Renal cortex interstitium (tissue), 11 donors: ENCODE data around the gene GPC6. TPM values are rescaled to one million over a fixed set of nuclear protein-coding genes. Genes with fewer than 3 reads are reported as not detected.

Experiments used
- DNase-seq, 11 donors: peaks; one replicate each; pipeline ENCODE4 v3.0.0-alpha.2; 2013; ENCODE audit warnings: low read depth in 9 of 11, low spot score in 4 of 11; ENCODE audit errors: extremely low read depth in 1 of 11
- polyA plus RNA-seq, 3 donors: library from polyadenylated mRNA; unstranded; fragments of 120-200 nt; gene quantifications; one replicate each; pipeline ENCODE4 v1.2.1, GENCODE V29; 2013; ENCODE audit not compliant: insufficient read length in 3 of 3

GPC6 gene
- polyA plus RNA-seq, 3 donors = 54.1 to 67.2 (median 57.5) TPM

DNA sequence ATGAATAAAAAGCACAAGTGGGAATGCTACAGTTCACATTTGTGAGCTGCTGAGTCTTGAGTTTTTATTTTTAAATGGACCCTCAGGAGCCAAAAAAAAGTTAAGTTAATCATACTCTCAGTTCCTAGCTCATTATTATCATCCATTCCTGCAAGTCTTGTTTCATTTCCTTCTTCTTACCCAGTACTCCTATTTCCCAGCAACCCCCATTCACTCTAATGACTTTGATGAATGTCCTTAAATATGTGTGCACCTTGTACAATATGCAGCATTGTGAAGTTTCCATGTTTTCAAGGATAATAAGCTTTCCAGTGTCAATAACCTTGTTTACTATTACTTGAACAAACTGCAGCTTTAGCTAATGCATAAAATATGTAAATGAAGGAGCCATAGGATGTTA, 886.6 kb downstream of the GPC6 start:
- no peak for DNase-seq

DNA sequence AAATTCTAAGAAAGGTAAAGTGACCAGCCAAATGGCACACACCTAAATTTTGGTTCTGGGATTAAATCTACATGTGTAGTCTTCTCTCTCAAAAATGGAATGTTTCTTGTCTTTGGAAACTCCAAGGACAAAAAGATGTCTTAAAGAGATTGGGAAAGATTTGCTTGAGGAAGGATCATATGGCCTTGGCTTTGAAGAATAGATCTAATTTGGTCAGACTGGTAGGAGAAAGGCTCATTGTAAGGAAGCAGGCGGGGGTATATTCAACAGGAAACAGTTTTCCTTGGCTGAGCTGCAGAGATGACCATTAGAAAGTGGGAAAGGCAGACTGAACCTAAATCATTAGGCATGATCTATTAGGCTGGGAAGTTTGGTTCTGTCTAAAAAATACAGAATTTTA, 887.6 kb downstream of the GPC6 start:
- no peak for DNase-seq

DNA sequence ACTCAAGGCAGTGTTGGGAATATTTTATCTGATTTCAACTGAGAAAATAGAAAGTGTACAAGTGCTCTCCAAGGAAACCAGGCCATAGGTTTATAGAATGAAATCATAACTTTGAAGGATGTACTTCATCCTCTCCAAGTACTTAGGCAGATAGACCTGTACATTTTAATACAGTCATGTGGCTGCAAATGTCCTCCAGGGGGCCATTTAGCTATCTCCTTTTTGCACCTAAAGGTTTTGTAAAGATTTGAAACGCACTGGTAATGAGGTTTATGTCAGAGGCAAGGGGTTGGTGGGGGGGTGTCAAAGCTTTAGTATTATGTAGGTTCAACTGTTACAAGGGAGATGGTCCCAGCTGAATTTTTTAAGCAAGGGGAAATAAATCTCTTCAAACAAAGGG, 888.4 kb downstream of the GPC6 start:
- no peak for DNase-seq

DNA sequence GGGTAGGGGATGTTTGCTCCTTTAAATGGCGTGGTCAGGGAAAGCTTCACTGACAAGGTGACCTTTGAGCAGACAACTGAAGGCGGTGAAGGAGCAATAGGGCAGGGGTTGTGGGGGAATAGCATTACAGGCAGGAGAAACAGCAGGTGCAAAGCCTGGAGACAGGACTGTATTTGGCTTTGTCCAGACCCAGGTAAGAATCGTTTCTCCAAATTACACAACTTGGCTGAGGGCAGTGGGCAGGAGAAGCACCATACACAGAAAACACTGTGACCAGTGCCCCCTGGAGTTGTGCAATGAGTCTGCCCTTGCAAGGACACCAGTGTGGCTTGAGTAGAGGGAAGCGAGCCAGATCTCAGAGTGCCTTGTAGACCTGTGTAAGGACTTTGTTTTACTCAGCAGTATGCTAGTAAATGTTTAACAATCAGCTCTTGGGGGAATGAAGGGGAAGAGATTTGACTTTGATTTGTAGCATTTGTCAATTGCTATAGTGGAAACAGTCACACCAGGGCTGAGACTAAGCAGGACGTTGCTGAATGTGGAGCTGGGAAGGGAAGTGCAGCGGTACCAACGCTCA, 892.8 kb downstream of the GPC6 start:
- peak in 4 of 11 donors; percentile 15 to 62 (median 24) for DNase-seq

DNA sequence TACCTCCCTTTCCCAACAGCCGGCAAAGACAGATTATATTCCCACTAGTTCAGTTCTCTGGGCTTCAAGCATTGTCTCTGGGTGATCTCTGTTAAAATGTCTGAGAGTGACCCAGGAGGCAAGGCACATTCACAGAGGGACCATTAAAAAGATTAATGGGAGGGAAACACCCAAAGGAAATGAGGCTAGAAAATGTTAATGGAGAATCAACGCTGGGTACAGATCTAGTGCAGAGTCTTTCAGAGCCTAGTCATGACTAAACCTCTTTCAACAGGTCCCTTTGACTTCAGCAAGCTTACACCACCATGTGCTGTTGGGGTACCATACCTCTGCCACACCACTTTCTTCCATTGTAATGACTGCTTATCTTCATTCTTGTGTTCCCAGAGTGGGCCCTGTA, 894.3 kb downstream of the GPC6 start:
- peak in 1 of 11 donors; percentile 12 for DNase-seq

DNA sequence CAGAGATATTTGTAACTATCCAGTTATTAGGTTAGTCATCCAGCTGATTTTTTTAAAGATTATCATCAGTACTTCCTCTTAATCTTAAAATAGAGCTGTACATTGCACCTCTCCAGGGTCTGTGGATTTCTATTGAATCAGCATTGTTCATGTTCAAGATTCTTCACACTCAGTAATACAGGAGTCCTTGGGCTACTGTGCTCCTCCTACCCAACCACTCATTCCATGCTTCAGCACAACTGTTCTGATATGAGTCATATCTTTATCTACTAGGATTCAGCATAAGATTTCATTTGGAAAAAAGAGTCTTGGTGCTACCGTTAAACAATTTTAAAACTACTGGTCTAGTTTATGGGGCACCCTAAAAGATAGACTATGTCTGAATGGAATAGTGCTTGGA, 895.1 kb downstream of the GPC6 start:
- DNase-seq = no peak

DNA sequence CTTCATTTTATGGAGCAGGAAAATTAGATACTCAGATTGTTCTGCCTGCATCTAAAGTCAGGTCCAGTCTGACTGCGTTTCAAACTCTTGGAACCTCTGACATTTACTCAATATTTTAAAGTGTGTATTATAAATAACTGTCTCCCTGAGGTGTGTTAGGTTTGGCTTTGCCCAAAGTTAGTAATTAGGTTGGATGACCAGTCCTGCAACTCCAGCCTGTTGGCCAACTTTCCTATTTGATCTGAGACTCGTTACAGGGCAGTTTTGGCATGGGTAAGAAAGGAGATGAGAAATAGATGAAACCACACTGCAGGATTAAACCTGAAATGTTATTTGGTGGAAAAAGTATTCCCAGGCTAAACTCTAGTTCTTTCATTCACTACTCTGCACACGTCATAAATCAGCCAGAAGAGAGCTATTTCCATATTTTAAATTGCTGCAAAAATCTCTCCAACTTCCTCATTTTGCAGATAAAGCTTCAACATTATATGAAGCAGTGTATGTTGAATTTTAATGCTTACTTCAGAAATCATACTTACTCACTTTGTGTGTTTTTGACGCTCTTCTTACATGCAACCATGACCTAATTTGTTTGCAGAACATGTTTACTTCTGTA, 895.8 kb downstream of the GPC6 start:
- DNase-seq = no peak

DNA sequence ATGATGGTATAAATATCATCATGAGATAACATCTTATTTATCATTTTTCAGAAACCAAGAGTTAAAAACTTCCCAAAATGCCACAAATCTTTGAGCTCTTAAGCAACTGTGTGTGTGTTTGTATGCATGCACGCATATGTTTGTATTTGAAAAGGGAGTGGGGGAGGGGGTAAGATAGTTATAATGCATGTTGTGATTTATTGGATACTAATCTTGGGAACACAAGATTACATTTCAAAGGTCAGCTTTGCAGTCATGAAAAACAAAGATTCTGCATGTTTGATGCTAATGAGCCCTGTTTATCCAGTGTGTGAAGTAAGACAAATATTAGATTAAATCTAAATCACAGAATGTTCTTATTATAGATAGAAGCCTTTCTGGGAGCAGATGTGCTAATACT, 897.0 kb downstream of the GPC6 start:
- DNase-seq = peak in 1 of 11 donors; percentile 8

DNA sequence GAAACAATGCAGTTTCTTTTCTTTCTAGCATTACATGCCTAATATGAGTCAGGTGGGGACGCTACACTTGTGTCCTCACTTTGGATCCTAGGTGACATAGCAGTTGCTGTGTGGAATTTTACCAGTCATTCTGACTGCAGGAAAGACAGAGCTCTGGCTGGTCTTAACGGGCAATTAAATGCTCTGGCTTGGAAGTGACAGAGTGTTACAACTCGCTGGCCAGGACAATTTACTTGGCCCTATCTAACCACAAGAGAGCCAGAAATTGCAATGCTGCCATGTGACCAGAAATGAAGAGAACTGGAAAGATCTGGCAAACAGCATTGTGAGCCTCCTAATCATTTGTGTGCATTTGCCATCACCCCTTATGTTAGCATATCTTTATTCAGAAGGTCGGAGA, 901.8 kb downstream of the GPC6 start:
- DNase-seq = no peak

DNA sequence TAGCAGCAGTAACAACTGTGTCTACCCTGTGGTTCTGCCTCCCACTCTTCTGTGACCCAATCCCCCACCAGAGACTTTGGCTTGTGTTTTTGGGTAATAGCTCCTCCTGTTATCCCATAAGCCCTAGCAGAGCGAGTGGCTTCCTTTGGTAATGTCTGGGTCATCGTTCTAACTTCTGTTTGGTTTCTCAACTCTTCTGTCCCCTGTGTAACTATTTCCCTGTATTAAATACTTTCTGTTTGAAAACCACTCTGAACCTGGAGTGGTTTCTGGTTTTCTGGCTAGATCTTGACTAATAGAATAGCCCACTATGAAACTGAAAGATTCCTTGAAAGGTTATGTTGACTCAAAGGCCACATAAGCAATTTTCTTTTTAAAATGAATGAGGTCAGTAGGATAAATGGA, 902.9 kb downstream of the GPC6 start:
- no peak for DNase-seq

DNA sequence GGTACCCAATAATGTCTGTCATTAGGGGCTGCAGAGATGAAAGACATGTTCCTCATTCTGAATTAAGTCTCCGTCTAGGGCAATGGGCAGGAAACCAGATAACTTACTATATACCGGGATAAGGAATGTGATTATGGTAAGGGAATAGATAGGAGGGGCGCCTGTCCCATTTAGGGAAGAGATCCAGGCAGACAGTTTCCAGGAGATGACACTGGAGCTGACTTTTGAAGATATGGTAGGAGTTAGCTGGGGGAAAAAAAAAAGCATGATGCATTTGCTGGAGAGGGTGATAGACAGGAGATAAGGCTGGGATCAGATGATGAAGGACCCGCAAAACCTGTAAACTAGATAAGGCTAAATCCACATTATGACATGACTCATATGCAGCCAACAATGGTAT, 912.2 kb downstream of the GPC6 start:
- DNase-seq = no peak

DNA sequence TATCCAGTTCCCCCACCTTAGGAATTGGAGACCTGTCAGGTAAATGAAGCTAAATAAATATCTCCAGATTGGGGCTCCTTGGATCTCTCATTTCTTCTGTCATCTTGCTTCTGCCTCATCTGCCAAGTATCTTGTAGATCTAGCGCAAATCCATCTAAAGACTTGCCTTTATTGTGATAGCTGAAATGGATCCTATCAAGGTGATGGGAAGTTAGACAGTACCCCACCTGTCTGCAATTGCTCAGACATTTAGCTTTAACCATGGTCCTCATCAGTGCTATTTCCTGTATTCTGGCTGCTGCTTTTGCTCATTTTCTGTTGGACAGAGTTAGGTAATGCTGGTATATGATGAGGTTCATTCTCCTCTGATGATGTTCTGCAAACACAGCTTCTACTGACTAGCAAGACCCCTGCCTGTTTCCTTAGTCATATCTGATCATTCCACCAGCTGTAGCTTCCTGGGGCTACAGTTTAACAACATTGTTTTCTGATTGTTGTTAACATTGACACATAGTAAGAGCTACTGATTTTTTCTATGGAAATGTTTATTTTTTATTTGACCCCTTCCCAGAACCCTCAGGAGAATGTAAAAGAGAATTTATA, 912.9 kb downstream of the GPC6 start:
- DNase-seq = no peak

DNA sequence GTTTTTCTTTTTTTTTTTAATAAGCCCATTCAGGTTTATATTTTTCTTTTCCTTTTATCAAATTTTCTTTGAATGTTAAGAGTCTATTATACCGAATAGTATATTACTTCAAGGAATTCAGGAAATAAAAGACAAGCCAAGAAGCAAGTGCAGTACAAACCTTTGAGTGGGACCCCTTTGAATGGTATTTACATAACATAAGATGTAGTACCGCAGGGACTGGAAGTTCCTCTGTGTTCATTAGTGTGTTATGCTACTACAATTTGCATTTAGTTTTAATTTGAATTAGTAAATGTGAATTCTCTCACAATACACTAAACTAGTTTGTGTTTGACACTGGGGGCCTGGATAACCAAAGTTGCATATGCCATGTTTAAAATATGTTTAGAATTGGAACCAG, 913.4 kb downstream of the GPC6 start:
- no peak for DNase-seq

DNA sequence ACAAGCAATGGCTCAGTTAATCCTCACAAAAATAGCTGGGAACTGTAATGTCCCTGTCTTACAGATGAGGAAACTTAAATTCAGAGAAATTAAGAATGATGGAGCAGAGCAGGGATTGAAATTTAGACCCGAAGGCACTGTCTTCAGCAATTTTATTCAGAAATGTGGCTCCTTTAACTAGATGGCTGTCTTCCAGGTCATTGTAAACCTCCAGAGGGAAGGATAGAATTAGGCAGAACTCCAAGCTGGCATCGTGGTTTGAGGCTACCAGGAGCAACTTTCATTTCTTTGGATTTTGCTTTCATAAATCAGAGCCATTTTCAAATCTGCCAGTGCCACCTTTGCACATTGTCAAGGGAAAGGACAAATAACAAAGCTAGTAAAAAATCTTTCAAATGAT, 913.9 kb downstream of the GPC6 start:
- no peak for DNase-seq

DNA sequence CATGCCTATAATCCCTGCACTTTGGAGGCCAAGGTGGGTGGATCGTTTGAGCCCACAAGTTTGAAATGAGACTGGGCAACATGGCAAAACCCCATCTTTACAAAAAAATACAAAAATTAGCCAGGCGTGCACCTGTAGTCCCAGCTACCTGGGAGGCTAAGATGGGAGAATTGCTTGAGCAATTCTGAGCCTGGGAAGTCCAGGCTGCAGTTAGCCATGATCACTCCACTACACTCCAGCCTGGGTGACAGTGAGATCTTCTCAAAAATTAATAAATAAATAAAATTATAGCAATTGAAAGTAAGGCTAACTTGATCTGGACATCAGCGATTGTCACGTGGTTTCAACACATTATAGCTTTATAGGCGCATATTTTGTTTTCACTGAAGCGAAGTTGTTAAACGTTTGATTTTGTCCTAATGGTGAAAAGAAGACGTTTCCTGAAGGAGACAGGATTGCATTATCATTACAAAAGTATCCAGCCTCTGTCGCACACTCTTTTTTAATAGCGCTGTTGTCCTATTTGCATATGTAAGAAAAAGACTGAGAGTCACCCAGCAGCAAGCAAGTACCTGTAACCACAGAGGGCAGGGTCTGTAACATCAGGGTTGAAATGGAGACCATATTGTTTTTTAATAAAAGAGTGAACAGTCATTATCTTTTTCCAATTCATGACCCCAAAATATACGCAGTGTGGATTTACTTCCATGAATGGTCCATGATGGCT, 917.2 kb downstream of the GPC6 start:
- no peak for DNase-seq

DNA sequence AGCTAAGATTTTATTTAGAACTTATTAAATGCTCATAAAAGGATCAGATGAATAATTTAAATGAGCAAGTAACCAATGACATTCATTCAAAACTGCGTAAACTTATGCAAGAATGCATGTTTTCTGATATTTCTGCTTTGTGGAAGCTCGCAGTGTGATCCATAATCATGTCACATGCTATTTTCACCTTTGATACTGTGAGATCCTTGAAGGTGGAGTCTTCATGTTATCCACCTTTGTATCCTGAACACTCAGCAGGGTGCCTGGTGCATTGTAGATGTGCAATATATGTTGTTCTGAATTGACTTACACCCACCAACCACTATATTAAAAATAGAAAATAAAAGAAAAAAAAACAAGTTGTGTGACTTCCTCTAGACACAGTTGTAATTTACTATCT, 919.4 kb downstream of the GPC6 start:
- no peak for DNase-seq

DNA sequence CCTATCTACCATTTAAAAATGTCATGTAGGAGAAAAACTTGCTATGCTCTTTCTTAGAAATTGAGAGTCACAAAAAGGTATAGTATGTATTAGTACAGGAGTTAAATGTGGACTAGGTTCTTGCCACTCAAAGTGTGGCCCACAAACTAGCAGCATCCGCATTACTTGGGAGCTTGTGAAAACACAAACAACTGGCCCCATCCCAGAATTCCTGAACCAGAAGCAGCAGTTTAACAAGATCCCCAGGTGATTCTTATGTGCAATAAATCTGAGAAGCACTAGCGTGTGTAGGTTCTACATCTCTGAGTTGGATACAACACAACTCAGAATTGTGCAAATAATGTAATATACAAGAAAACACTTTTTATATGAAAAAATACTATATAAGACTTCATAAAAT, 927.0 kb downstream of the GPC6 start:
- DNase-seq = no peak

DNA sequence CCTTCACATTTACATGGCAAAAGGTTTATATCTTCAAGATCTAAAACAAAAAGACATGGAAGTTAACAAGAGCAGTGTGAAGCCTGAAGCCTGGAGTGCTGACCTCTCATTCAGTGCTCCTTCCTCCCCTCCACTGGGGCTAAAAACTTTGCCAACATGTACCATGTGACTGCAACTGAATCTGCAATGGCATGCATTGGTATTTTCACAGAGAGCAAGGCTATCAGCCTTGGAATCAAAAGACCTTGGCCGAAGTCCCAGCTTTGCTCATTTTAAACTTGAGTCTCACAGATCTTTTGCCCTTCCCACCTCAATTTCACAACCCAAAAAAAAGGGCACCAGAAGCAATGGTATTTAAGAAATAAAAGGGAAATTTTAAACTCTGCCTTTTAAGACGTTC, 927.8 kb downstream of the GPC6 start:
- DNase-seq = peak in 1 of 11 donors; percentile 15

DNA sequence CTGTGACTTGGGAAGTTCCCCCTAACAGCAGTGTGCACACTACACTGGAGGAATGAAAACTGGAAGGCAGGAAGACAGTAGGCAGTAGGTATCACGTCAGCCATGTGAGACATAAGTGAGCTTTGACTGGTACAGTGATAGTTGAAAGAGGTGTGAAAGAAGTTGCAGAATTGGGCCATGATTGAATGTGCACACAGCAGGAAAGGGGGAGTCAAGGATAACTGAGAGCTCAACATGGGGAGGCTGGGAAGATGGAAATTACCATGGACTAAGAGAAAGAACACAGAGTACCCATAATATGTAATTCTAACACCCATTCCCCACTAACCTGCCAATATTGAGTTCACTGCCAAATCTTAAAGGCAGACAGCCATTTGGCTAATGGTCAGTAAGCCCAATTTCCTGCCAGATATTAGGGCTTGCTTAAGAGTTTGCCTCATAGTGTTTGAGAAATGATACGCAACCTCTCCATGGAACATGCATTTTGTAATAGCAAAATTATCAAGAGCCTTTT, 931.2 kb downstream of the GPC6 start:
- DNase-seq = no peak

DNA sequence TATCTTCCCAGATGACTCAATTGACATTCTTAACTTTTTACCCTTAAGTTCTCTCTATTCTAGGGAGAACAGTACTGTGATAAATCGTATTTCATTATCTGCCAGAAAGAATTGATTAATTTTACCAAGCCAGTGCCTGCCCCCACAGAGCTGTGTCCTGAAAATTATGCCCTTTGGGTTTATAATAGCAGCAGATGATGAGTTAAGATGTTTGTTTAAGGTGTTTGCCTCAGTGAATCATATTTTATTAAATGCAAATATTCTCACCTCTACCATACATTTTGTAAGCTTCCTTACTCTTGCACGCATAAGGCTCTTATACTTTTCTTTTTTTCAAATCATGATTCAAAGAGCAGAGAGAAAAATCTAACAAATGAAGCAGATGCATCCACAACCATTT, 934.3 kb downstream of the GPC6 start:
- DNase-seq = no peak
